Measurements from ENCODE around the gene DPP7.

Gene DPP7

GRCh38 chr9:137114613-137115393, at the start of gene DPP7:
Gene DPP7 (minus strand): TSS chr9:137114733. CDS start chr9:137114713, 20 bp downstream.
- peak; percentile 44 for DNase-seq

DNA sequence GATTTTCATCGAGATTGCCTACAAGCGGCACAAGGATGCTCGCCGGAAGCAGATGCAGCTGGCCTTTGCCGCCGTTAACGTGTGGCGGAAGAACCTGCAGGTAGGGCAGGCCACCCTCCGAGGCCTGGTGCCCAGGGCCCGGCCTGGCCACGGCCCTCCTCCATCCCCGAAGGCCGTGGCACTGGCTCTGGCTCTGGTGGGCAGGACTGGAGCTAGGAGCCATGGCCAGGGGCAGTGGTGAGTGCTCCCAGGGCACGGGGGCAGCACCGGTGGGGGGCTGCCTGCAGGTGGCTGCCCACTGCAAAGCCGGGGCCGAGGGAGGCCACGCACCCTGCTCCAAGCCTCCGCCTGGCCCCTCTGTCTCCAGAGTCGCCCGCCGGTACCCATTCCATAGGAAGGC, 49.3 kb upstream of the DPP7 start:
- DNase-seq = no peak

- DNase-seq = no peak
Observed at GRCh38 chr9:137163365-137163715, 48.8 kb upstream of the DPP7 start.

DNA sequence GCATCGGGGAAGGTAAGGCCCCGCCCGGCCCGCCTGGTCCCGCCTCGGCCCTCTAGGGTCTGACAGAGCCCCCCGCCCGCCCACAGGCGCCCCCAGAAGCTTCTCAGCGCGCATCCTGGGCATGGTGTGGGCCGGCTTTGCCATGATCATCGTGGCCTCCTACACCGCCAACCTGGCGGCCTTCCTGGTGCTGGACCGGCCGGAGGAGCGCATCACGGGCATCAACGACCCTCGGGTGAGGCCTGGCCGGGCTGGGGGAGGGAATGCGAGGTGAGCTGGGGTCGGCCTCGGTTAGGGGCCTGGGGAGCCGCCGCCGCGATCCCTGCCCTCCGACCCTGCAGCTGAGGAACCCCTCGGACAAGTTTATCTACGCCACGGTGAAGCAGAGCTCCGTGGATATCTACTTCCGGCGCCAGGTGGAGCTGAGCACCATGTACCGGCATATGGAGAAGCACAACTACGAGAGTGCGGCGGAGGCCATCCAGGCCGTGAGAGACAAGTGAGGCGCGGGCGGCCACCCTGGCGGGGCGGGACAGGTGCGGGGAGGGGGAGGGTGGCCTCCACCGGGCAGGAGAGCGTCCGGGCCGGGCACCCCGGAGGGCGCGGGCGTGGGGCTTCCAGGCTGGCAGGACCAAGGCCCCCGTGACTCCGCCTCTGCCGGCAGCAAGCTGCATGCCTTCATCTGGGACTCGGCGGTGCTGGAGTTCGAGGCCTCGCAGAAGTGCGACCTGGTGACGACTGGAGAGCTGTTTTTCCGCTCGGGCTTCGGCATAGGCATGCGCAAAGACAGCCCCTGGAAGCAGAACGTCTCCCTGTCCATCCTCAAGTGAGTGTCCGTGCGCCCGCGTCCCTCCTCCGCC, 48.2 kb upstream of the DPP7 start:
- no peak for DNase-seq

GRCh38 chr9:137161558-137162486, 47.3 kb upstream of the DPP7 start:
- peak; percentile 78 for DNase-seq

DNA sequence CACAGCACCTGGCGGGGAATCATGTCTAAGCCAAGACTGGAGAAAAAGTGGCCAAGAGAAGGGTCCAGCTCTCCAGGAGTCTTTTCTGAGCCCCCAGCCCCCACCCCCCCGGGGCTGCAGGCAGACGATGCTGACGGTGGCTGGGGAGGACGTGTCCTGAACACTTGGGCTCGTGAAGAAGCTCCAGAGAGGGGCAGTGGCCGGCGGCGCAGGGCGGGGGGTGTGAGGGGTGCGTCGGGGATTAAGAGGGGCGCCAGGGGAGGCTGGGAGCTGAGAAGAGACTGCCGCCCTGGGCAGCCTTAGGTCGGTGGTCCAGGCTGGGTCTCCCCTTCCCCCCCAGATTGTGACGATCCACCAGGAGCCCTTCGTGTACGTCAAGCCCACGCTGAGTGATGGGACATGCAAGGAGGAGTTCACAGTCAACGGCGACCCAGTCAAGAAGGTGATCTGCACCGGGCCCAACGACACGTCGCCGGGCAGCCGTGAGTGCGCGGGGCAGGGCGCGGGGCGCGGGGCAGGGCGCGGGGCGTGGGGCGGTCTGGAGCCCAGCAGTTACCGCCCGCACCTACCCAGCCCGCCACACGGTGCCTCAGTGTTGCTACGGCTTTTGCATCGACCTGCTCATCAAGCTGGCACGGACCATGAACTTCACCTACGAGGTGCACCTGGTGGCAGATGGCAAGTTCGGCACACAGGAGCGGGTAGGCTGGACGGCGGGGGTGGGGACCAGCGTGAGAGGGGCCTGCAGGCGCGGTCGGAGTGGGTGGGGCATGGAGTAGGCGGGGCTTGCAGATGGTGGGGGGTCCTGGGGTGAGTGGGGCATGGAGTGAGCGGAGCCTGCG, 46.4 kb upstream of the DPP7 start:
- peak; percentile 78 for DNase-seq

GRCh38 chr9:137160054-137160425, 45.5 kb upstream of the DPP7 start:
- DNase-seq = no peak

- no peak for DNase-seq
Observed at GRCh38 chr9:137159105-137160053, 44.8 kb upstream of the DPP7 start.

GRCh38 chr9:137158625-137159024, 44.1 kb upstream of the DPP7 start:
- DNase-seq = no peak

GRCh38 chr9:137157618-137158415, 43.3 kb upstream of the DPP7 start:
- no peak for DNase-seq

- DNase-seq = peak; percentile 74
Observed at GRCh38 chr9:137156567-137157375, 42.2 kb upstream of the DPP7 start.

DNA sequence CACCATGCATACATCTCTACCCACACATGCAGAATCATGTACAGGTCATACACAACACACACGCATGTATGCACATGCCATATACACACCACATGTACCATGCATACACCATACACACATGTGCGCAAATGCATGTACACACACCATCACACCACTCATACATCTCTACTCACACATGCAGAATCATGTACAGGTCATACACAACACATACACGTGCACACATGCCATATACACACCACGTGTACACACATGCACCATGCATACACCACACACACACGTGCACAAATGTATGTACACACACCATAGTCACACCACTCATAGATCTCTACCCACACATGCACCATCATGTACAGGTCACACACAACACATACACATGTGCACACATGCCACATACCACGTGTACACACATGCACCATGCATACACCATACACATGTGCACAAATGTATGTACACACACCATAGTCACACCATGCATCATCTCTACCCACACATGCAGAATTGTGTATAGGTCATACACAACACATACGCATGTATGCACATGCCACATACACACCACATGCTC, 38.4 kb upstream of the DPP7 start:
- DNase-seq = no peak

DNA sequence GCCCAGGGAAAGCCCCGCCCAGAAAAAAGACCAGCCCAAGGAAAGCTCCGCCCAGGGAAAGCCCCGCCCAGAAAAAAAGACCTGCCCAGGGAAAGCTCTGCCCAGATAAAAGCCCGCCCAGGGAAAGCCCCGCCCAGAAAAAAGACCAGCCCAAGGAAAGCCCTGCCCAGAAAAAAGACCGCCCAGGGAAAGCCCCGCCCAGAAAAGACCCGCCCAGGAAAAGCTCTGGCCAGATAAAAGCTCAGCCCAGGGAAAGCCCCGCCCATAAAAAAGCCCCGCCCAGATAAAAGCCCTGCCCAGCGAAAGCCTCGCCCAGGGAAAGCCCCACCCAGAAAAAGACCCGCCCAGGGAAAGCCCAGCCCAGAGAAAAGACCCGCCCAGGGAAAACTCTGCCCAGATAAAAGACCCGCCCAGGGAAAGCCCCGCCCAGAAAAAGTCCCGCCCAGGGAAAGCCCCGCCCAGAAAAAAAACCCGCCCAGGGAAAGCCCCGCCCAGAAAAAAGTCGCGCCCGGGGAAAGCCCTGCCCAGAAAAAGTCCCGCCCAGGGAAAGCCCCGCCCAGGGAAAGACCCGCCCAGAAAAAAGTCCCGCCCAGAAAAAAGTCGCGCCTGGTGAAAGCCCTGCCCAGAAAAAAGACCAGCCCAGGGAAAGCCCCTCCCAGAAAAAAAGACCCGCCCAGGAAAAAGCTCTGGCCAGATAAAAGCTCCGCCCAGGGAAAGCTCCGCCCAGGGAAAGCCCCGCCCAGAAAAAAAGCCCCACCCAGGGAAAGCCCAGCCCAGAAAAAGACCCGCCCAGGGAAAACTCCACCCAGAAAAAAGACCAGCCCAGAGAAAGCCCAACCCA, 36.3 kb upstream of the DPP7 start:
- peak; percentile 96 for DNase-seq

DNA sequence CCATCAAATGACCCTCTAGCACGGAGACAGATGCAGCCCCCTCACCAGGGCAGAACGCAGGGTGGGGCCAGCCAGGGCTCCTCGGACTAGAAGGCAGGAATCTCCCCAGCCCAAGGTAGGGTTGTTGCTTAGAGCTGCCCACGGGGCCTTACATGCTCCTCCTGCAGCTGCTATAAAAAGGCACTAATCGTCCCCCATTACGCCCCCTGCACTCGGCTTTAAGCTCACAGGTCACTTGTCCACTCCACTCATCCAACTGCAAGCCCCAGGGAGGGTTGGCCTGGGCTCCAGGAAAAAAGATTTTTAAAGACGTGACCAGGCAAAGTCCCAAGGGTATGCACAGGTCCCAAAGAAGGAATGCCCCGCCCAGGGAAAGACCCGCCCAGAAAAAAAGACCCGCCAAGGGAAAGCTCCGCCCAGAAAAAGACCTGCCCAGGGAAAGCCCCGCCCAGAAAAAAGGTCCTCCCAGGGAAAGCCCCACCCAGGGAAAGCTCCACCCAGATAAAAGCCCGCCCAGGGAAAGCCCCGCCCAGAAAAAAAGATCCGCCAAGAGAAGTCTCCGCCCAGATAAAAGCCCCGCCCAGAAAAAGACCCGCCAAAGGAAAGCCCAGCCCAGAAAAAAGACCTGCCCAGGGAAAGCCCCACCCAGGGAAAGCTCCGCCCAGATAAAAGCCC, 35.5 kb upstream of the DPP7 start:
- DNase-seq = peak; percentile 96

DNA sequence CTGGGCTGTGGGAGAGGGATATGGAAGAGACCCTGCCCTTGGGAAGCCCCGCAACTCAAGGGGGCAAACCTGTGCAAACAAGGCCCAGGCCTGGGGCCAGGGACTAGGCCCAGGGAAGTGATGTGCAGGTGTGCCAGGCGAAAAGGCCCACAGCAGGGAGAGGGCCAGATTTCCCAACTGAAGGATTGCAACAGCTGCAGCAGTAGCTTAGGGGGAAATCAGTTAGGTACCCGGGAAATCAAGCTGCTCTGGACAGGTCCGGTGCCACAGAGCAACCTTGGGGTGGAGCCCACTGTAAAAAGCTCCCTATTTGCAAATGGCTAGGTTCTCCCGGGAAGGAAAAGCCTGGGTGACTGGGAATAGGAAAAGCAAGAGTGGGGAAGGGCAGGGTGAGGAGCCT, 34.8 kb upstream of the DPP7 start:
- no peak for DNase-seq

DNA sequence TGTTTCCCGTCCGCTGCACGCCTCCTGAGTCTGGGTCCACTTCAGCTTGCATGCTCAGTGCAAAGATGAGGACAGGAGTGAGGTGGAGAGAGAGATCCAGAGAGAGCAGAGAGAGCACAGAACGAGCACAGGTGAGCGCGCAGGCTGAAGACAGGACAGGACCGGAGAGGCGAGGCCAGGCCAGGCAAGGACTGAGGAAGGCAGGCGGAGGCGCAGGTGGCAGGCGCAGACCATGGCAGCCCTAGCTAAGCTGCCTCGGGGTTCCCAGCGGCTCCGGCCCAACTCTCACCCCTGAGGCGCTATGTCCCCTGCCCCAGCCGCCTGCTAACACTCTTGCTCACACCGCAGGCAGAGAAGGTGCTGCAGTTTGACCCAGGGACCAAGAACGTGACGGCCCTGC, 34.1 kb upstream of the DPP7 start:
- DNase-seq = no peak

DNA sequence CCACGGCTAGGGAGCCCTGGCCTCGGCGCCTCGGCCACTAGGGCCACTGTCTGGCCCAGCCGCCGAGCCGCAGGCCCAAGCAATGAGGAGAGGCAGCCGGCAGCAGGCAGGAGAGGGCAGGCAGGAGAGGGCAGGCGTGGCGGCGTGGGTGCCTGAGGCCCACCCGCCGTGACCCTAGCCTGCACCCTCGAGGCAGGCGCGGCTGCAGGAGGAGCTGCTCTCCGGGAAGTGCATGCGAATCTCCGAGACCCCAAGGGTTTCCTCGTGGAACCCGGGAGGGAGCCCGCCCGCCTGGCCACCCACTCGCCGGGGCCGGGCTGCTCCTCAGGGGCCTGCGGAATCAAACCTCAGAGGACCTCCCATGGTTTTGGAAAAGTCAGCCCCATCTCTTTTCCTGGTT, 33.7 kb upstream of the DPP7 start:
- no peak for DNase-seq
